ENCODE data around the gene ARIH2.

Gene ARIH2

GRCh38 chr3:49025005-49025792 is 106.6 kb downstream of the ARIH2 start:
- H3K27ac ChIP-seq (ENCODE audit: insufficient read depth, low read length, poor library complexity, severe bottlenecking): no peak overlapping the region
- peaks cover 28% of the 10 kb centered on the region for H3K4me1 ChIP-seq (ENCODE audit: control insufficient read depth, insufficient read depth, low read length, poor library complexity, severe bottlenecking)
- no peaks in the 10 kb centered on the region for H3K9me3 ChIP-seq (ENCODE audit: control insufficient read depth, low read length)
- H3K27me3 ChIP-seq (replicated peaks; ENCODE audit: control insufficient read depth, insufficient read depth, low read length, poor library complexity, severe bottlenecking): no peaks in the 10 kb centered on the region
- peaks cover 36% of the 10 kb centered on the region for H3K36me3 ChIP-seq (ENCODE audit: control insufficient read depth, insufficient read depth, low read length)
- no peak for DNase-seq
- no peak overlapping the region for H3K4me3 ChIP-seq (ENCODE audit: insufficient read depth, low read depth, low read length, poor library complexity, severe bottlenecking)

GRCh38 chr3:49025793-49026520 is 107.3 kb downstream of the ARIH2 start:
- H3K36me3 ChIP-seq (ENCODE audit: control insufficient read depth, insufficient read depth, low read length): peaks cover 44% of the 10 kb centered on the region
- DNase-seq: no peak

GRCh38 chr3:49026536-49026935 is 107.9 kb downstream of the ARIH2 start:
- Histone ChIP-seq H3K4me1 (ENCODE audit: control insufficient read depth, insufficient read depth, low read length, poor library complexity, severe bottlenecking) (peaks cover 21% of the 10 kb centered on the region), H3K4me3 (ENCODE audit: insufficient read depth, low read depth, low read length, poor library complexity, severe bottlenecking) (no peak overlapping the region), H3K36me3 (ENCODE audit: control insufficient read depth, insufficient read depth, low read length) (peaks cover 48% of the 10 kb centered on the region), H3K27me3 (replicated peaks; ENCODE audit: control insufficient read depth, insufficient read depth, low read length, poor library complexity, severe bottlenecking) (no peaks in the 10 kb centered on the region), H3K9me3 (ENCODE audit: control insufficient read depth, low read length) (no peaks in the 10 kb centered on the region), H3K27ac (ENCODE audit: insufficient read depth, low read length, poor library complexity, severe bottlenecking) (peak overlapping the region; percentile 8)
- no peak for DNase-seq

More at GRCh38 chr3:49025793-49026520, 107.3 kb downstream of the ARIH2 start:
- H3K4me3 ChIP-seq (ENCODE audit: insufficient read depth, low read depth, low read length, poor library complexity, severe bottlenecking): no peak overlapping the region
- H3K27ac ChIP-seq (ENCODE audit: insufficient read depth, low read length, poor library complexity, severe bottlenecking): no peak overlapping the region
- H3K9me3 ChIP-seq (ENCODE audit: control insufficient read depth, low read length): no peaks in the 10 kb centered on the region
- H3K4me1 ChIP-seq (ENCODE audit: control insufficient read depth, insufficient read depth, low read length, poor library complexity, severe bottlenecking): peaks cover 21% of the 10 kb centered on the region
- H3K27me3 ChIP-seq (replicated peaks; ENCODE audit: control insufficient read depth, insufficient read depth, low read length, poor library complexity, severe bottlenecking): no peaks in the 10 kb centered on the region

GRCh38 chr3:49027634-49028033 is 109.0 kb downstream of the ARIH2 start:
- H3K9me3 ChIP-seq (ENCODE audit: control insufficient read depth, low read length): no peaks in the 10 kb centered on the region
- H3K36me3 ChIP-seq (ENCODE audit: control insufficient read depth, insufficient read depth, low read length): peaks cover 59% of the 10 kb centered on the region
- no peak overlapping the region for H3K4me3 ChIP-seq (ENCODE audit: insufficient read depth, low read depth, low read length, poor library complexity, severe bottlenecking)
- no peak for DNase-seq
- peak overlapping the region; percentile 92 for H3K27ac ChIP-seq (ENCODE audit: insufficient read depth, low read length, poor library complexity, severe bottlenecking)
- H3K27me3 ChIP-seq (replicated peaks; ENCODE audit: control insufficient read depth, insufficient read depth, low read length, poor library complexity, severe bottlenecking): no peaks in the 10 kb centered on the region
- peaks cover 19% of the 10 kb centered on the region for H3K4me1 ChIP-seq (ENCODE audit: control insufficient read depth, insufficient read depth, low read length, poor library complexity, severe bottlenecking)

- no peaks in the 10 kb centered on the region for H3K27me3 ChIP-seq (replicated peaks; ENCODE audit: control insufficient read depth, insufficient read depth, low read length, poor library complexity, severe bottlenecking)
- peaks cover 12% of the 10 kb centered on the region for H3K4me1 ChIP-seq (ENCODE audit: control insufficient read depth, insufficient read depth, low read length, poor library complexity, severe bottlenecking)
- H3K27ac ChIP-seq (ENCODE audit: insufficient read depth, low read length, poor library complexity, severe bottlenecking): peak overlapping the region; percentile 92
- peaks cover 62% of the 10 kb centered on the region for H3K36me3 ChIP-seq (ENCODE audit: control insufficient read depth, insufficient read depth, low read length)
- peak overlapping the region; percentile 78 for H3K4me3 ChIP-seq (ENCODE audit: insufficient read depth, low read depth, low read length, poor library complexity, severe bottlenecking)
- no peak for DNase-seq
- H3K9me3 ChIP-seq (ENCODE audit: control insufficient read depth, low read length): no peaks in the 10 kb centered on the region
Measured at GRCh38 chr3:49028298-49028672, 109.6 kb downstream of the ARIH2 start.

- DNase-seq: peak; percentile 86 to 91 (median 89)
- Histone ChIP-seq H3K4me3 (ENCODE audit: insufficient read depth, low read depth, low read length, poor library complexity, severe bottlenecking) (peak within 1 kb of the TSS; percentile 78), H3K36me3 (ENCODE audit: control insufficient read depth, insufficient read depth, low read length) (peaks cover 61% of the 10 kb centered on the region), H3K27me3 (replicated peaks; ENCODE audit: control insufficient read depth, insufficient read depth, low read length, poor library complexity, severe bottlenecking) (no peaks in the 10 kb centered on the region), H3K27ac (ENCODE audit: insufficient read depth, low read length, poor library complexity, severe bottlenecking) (peak within 1 kb of the TSS; percentile 92), H3K9me3 (ENCODE audit: control insufficient read depth, low read length) (no peaks in the 10 kb centered on the region), H3K4me1 (ENCODE audit: control insufficient read depth, insufficient read depth, low read length, poor library complexity, severe bottlenecking) (peaks cover 12% of the 10 kb centered on the region)
Measured at GRCh38 chr3:49028673-49029562, 110.3 kb downstream of the ARIH2 start, which contains the start of gene IMPDH2. TSS of gene IMPDH2 (minus strand) at chr3:49029398. CDS start at chr3:49029350, 48 bp downstream.

- H3K36me3 ChIP-seq (ENCODE audit: control insufficient read depth, insufficient read depth, low read length): peaks cover 56% of the 10 kb centered on the region
Measured at GRCh38 chr3:49029563-49029884, 110.9 kb downstream of the ARIH2 start.

GRCh38 chr3:49030321-49030720 is 111.7 kb downstream of the ARIH2 start:
- H3K4me3 ChIP-seq (ENCODE audit: insufficient read depth, low read depth, low read length, poor library complexity, severe bottlenecking): no peak overlapping the region
- H3K9me3 ChIP-seq (ENCODE audit: control insufficient read depth, low read length): no peaks in the 10 kb centered on the region
- H3K27ac ChIP-seq (ENCODE audit: insufficient read depth, low read length, poor library complexity, severe bottlenecking): no peak overlapping the region
- peaks cover 56% of the 10 kb centered on the region for H3K36me3 ChIP-seq (ENCODE audit: control insufficient read depth, insufficient read depth, low read length)
- no peaks in the 10 kb centered on the region for H3K27me3 ChIP-seq (replicated peaks; ENCODE audit: control insufficient read depth, insufficient read depth, low read length, poor library complexity, severe bottlenecking)
- DNase-seq: no peak
- peaks cover 12% of the 10 kb centered on the region for H3K4me1 ChIP-seq (ENCODE audit: control insufficient read depth, insufficient read depth, low read length, poor library complexity, severe bottlenecking)

More at GRCh38 chr3:49029563-49029884, 110.9 kb downstream of the ARIH2 start:
- H3K4me3 ChIP-seq (ENCODE audit: insufficient read depth, low read depth, low read length, poor library complexity, severe bottlenecking): peak overlapping the region; percentile 78
- H3K4me1 ChIP-seq (ENCODE audit: control insufficient read depth, insufficient read depth, low read length, poor library complexity, severe bottlenecking): peaks cover 12% of the 10 kb centered on the region
- H3K27ac ChIP-seq (ENCODE audit: insufficient read depth, low read length, poor library complexity, severe bottlenecking): peak overlapping the region; percentile 92
- no peaks in the 10 kb centered on the region for H3K27me3 ChIP-seq (replicated peaks; ENCODE audit: control insufficient read depth, insufficient read depth, low read length, poor library complexity, severe bottlenecking)
- H3K9me3 ChIP-seq (ENCODE audit: control insufficient read depth, low read length): no peaks in the 10 kb centered on the region
- no peak for DNase-seq

GRCh38 chr3:49032646-49033304 is 114.1 kb downstream of the ARIH2 start:
- Histone ChIP-seq H3K4me3 (ENCODE audit: insufficient read depth, low read depth, low read length, poor library complexity, severe bottlenecking) (no peak overlapping the region), H3K36me3 (ENCODE audit: control insufficient read depth, insufficient read depth, low read length) (peaks cover 51% of the 10 kb centered on the region), H3K4me1 (ENCODE audit: control insufficient read depth, insufficient read depth, low read length, poor library complexity, severe bottlenecking) (peaks cover 12% of the 10 kb centered on the region), H3K9me3 (ENCODE audit: control insufficient read depth, low read length) (no peaks in the 10 kb centered on the region), H3K27me3 (replicated peaks; ENCODE audit: control insufficient read depth, insufficient read depth, low read length, poor library complexity, severe bottlenecking) (no peaks in the 10 kb centered on the region), H3K27ac (ENCODE audit: insufficient read depth, low read length, poor library complexity, severe bottlenecking) (no peak overlapping the region)
- DNase-seq: no peak
